Calu3 (cell line): Measurements from ENCODE around the gene NUP50. TPM values are rescaled to one million over a fixed set of nuclear protein-coding genes. Genes with fewer than 3 reads are reported as not detected.

Source experiments
- BruUV-seq: library from RNA; stranded (reverse); fragments of 400-500 nt; replicated peaks from 2 replicates; lab custom pipeline; 2021; lab: Mats Ljungman, UMichigan
- CTCF ChIA-PET: fragments of 300-600 bp; sonication (Branson Sonifier 250); formaldehyde crosslinking; loops from one replicate; lab custom pipeline; 2022; ENCODE audit warnings: antibody characterized with exemption; lab: Charles Lee
- DNase-seq: peaks from one replicate; pipeline ENCODE4 v3.0.0; 2022
- H3K27ac Mint-ChIP-seq: one replicate; pipeline ENCODE4 v1.8.0; 2022; ENCODE audit warnings: mixed read lengths; ENCODE audit not compliant: unreplicated experiment
- H3K27me3 Mint-ChIP-seq: one replicate; pipeline ENCODE4 v1.8.0; 2022; ENCODE audit warnings: mixed read lengths; ENCODE audit not compliant: unreplicated experiment
- H3K36me3 Mint-ChIP-seq: one replicate; pipeline ENCODE4 v1.8.0; 2022; ENCODE audit warnings: mild to moderate bottlenecking, moderate library complexity, mixed read lengths; ENCODE audit not compliant: insufficient read depth, unreplicated experiment
- H3K4me1 Mint-ChIP-seq: one replicate; pipeline ENCODE4 v1.8.0; 2022; ENCODE audit warnings: mild to moderate bottlenecking, low read depth, mixed read lengths; ENCODE audit not compliant: unreplicated experiment
- H3K4me3 Mint-ChIP-seq: one replicate; pipeline ENCODE4 v1.8.0; 2022; ENCODE audit warnings: mild to moderate bottlenecking, low read depth, moderate library complexity, mixed read lengths; ENCODE audit not compliant: unreplicated experiment
- H3K9me3 Mint-ChIP-seq: one replicate; pipeline ENCODE4 v1.8.0; 2022; ENCODE audit warnings: low read depth, mixed read lengths; ENCODE audit not compliant: unreplicated experiment
- CTCF ChIP-seq: fragments of 200-600 bp; IDR thresholded peaks from one replicate; pipeline ENCODE4 v1.8.0; 2022; ENCODE audit warnings: antibody characterized with exemption; ENCODE audit not compliant: unreplicated experiment
- intact Hi-C: fragments of 100-400 bp; cut with micrococcal nuclease; formaldehyde crosslinking; loops from one replicate; pipeline ENCODE4 v1.10.0; 2022; ENCODE audit not compliant: unreplicated experiment
- microRNA-seq: library from miRNA; unstranded; fragments of <30 nt; microRNA quantifications from one replicate; pipeline ENCODE4 v1.2.0, GENCODE V29; 2022
- total RNA-seq: library from RNA; stranded (reverse); gene quantifications from 2 replicates; pipeline ENCODE4 v1.2.3, GENCODE V29; 2022

The NUP50 gene
- total RNA-seq, 1 experiment from 2014 or later = 107 TPM

GRCh38 chr22:45237065-45237990, 73.6 kb downstream of the NUP50 start:
- Mint-ChIP-seq H3K27ac (no peak overlapping the region), H3K27me3 (no peaks in the 10 kb centered on the region), H3K9me3 (no peaks in the 10 kb centered on the region), H3K4me1 (peaks cover 25% of the 10 kb centered on the region), H3K36me3 (peaks cover 34% of the 10 kb centered on the region), H3K4me3 (no peak overlapping the region)
- intact Hi-C loops = no loop called here
- DNase-seq = no peak
- BruUV-seq = no TSS peak
- CTCF ChIA-PET = interaction anchor here (0.7 kb wide), 1 partner anchor 27 kb away, joined by 3 read pairs; no protein-coding TSS in a partner anchor
- no peak for TF ChIP-seq CTCF

Small RNAs within 50 kb of the gene (microRNA-seq; reads per million reads assigned to microRNA genes)
- gene MIR1249 = 25.3 reads per million, percentile 48 among the genes with 10 or more reads in this experiment

Other genes starting within 250 kb of the NUP50 start
- gene PHF21B, start 153.9 kb upstream of the NUP50 start, total RNA-seq = not detected in 2 replicates
- gene KIAA0930, start 77.0 kb downstream of the NUP50 start, total RNA-seq = 56.8 and 83.2 TPM in 2 replicates
- gene UPK3A, start 121.0 kb downstream of the NUP50 start, total RNA-seq = not detected in 2 replicates
- 33.5 and 35.0 TPM in 2 replicates for gene FAM118A, start 146.0 kb downstream of the NUP50 start, total RNA-seq
- not detected in 2 replicates for gene SMC1B, start 249.7 kb downstream of the NUP50 start, total RNA-seq
- 4.5 and 5.6 TPM in 2 replicates for gene RIBC2, start 249.8 kb downstream of the NUP50 start, total RNA-seq